ENCODE results near the gene TMEM181.

The TMEM181 gene

GRCh38 chr6:158634695-158635426, 75.0 kb downstream of the TMEM181 start:
- Histone ChIP-seq H3K4me1 (ENCODE audit: low read depth, poor library complexity, severe bottlenecking) (peaks cover 4% of the 10 kb centered on the region), H3K36me3 (ENCODE audit: insufficient read depth) (no peaks in the 10 kb centered on the region), H3K4me3 (IDR thresholded peaks at IDR 0.05; ENCODE audit: insufficient read depth, low read depth, low read length) (no peak overlapping the region), H2AFZ (ENCODE audit: low read depth) (no peak overlapping the region), H3K27ac (no peak overlapping the region), H3K9ac (no peak overlapping the region), H3K27me3 (ENCODE audit: insufficient read depth, low read depth) (no peaks in the 10 kb centered on the region), H4K20me1 (ENCODE audit: insufficient read depth) (no peaks in the 10 kb centered on the region), H3K4me2 (no peak overlapping the region), H3K79me2 (ENCODE audit: insufficient read depth, low read depth) (no peaks in the 10 kb centered on the region)
- TF ChIP-seq CTCF (conservative IDR thresholded peaks at IDR 0.05; ENCODE audit: low read depth, low read length): no peak

DNA sequence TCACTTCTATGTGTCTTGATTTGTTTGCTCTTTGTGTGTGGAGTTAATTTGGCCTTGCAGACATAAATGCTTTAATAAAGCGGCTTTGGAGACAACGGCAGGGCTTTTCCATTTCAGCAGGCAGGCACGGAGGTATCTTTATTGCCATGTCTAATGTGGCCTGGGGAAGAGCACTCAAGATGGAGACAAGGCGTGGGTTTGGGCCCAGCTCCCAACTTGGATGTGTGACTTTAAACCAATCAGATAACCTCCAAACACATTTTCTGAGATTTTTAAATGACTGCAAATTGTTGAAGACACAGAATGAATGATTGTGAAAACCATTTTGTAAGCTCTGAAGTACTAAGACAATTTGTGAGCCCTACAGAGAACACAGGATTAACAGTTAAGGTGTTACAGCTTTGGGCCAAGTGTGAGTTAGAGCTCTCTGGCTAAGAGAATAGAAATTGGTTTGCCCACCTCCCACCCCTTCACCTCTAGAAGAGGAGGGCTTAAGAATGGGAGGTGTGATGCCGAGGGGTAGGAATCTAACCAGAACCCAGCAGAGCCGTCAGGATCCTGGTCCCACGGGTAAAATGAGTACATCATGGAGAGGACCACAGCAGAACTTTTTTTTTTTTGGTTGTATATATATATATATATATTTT, 75.7 kb downstream of the TMEM181 start:
- H3K4me1 ChIP-seq (ENCODE audit: low read depth, poor library complexity, severe bottlenecking): no peaks in the 10 kb centered on the region
- no peaks in the 10 kb centered on the region for H3K27me3 ChIP-seq (ENCODE audit: insufficient read depth, low read depth)
- H3K4me2 ChIP-seq: no peak overlapping the region
- no peak overlapping the region for H3K9ac ChIP-seq
- no peaks in the 10 kb centered on the region for H3K79me2 ChIP-seq (ENCODE audit: insufficient read depth, low read depth)
- TF ChIP-seq CTCF (conservative IDR thresholded peaks at IDR 0.05; ENCODE audit: low read depth, low read length): no peak
- no peaks in the 10 kb centered on the region for H4K20me1 ChIP-seq (ENCODE audit: insufficient read depth)
- no peak overlapping the region for H2AFZ ChIP-seq (ENCODE audit: low read depth)
- H3K4me3 ChIP-seq (IDR thresholded peaks at IDR 0.05; ENCODE audit: insufficient read depth, low read depth, low read length): no peak overlapping the region
- no peaks in the 10 kb centered on the region for H3K36me3 ChIP-seq (ENCODE audit: insufficient read depth)
- no peak overlapping the region for H3K27ac ChIP-seq

DNA sequence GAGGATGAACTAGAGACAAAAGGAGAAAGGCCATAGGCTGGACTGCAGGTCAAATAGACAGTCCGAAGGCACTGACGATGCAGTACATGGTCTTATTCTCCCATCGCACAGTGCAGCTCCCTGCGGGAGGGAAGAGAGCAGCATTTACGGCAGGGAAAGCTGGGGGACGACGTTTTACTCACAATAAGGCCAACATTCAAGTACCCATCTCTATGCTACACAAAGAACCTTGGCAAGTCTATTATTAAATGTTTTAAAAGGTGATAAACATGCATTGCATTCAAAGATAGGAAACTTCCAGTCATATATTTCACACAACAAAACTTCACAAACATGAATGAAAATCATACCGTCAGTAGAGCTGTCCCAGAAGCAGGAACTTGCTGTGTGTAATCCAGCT, 76.9 kb downstream of the TMEM181 start:
- H2AFZ ChIP-seq (ENCODE audit: low read depth): no peak overlapping the region

DNA sequence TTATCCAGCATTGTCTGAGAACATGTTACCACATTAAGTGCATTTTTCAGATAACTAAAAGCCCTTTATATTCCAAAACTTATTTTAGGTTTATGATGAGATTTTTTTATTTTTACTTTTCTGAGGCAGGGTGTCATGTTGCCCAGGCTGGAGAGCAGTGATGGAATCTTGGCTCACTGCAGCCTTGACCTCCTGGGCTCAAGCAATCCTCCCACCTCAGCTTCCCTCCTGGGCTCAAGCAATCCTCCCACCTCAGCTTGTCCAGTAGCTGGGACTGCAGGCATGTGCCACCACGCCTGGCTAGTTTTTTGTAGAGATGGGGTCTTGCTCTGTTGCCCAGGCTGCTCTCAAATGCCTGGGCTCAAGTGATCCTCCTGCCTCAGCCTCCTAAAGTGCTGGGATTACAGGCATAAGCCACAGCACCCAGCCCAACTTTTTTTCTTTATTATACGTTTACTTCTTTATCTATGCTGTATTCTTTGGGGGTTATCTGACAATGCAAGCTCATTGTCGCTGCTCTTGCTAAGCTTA, 78.5 kb downstream of the TMEM181 start:
- Histone ChIP-seq H4K20me1 (ENCODE audit: insufficient read depth) (no peaks in the 10 kb centered on the region), H3K27me3 (ENCODE audit: insufficient read depth, low read depth) (no peaks in the 10 kb centered on the region), H3K4me2 (no peak overlapping the region), H3K9ac (no peak overlapping the region), H3K4me1 (ENCODE audit: low read depth, poor library complexity, severe bottlenecking) (peaks cover 8% of the 10 kb centered on the region), H3K27ac (no peak overlapping the region), H3K36me3 (ENCODE audit: insufficient read depth) (no peaks in the 10 kb centered on the region), H3K4me3 (IDR thresholded peaks at IDR 0.05; ENCODE audit: insufficient read depth, low read depth, low read length) (no peak overlapping the region), H3K79me2 (ENCODE audit: insufficient read depth, low read depth) (peaks cover under 1% of the 10 kb centered on the region; the same call in 1 of the 2 replicates), H2AFZ (ENCODE audit: low read depth) (no peak overlapping the region)
- no peak for TF ChIP-seq CTCF (conservative IDR thresholded peaks at IDR 0.05; ENCODE audit: low read depth, low read length)

More for the DNA sequence above, 76.9 kb downstream of the TMEM181 start:
- H3K4me2 ChIP-seq: no peak overlapping the region
- H4K20me1 ChIP-seq (ENCODE audit: insufficient read depth): no peaks in the 10 kb centered on the region
- no peak overlapping the region for H3K27ac ChIP-seq
- no peak overlapping the region for H3K4me3 ChIP-seq (IDR thresholded peaks at IDR 0.05; ENCODE audit: insufficient read depth, low read depth, low read length)
- no peaks in the 10 kb centered on the region for H3K4me1 ChIP-seq (ENCODE audit: low read depth, poor library complexity, severe bottlenecking)
- no peaks in the 10 kb centered on the region for H3K36me3 ChIP-seq (ENCODE audit: insufficient read depth)
- no peaks in the 10 kb centered on the region for H3K27me3 ChIP-seq (ENCODE audit: insufficient read depth, low read depth)
- H3K9ac ChIP-seq: no peak overlapping the region
- no peaks in the 10 kb centered on the region for H3K79me2 ChIP-seq (ENCODE audit: insufficient read depth, low read depth)
- no peak for TF ChIP-seq CTCF (conservative IDR thresholded peaks at IDR 0.05; ENCODE audit: low read depth, low read length)
